ENCODE data around the gene FBXL17.

The FBXL17 gene

GRCh38 chr5:107820429-107820828, 561.5 kb downstream of the FBXL17 start:
- no peak overlapping the region for H3K27ac ChIP-seq
- no peak for TF ChIP-seq CTCF (conservative IDR thresholded peaks at IDR 0.05)

GRCh38 chr5:107817951-107818350, 563.9 kb downstream of the FBXL17 start:
- no peak overlapping the region for H3K27ac ChIP-seq
- TF ChIP-seq CTCF (conservative IDR thresholded peaks at IDR 0.05), result no peak

DNA sequence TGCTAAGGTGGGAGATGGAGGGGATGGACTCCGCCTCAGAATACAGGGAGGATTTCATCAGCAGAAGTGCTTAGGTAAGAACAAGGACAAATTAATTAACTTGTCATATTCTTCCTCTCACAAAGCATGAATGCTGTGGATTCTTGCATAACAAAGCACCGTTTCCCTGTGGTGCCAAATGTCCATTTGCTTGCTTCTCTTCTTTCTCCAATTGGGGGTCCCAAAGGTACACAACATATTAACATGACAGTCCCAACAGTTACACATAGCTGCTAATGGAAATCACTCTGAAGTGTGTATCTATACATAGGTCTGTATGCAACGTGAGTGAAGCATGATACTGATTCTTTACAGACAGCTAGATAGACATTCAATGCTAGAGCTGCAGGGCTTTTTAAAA, 564.5 kb downstream of the FBXL17 start:
- H3K27ac ChIP-seq, result no peak overlapping the region
- TF ChIP-seq CTCF (conservative IDR thresholded peaks at IDR 0.05), result no peak

DNA sequence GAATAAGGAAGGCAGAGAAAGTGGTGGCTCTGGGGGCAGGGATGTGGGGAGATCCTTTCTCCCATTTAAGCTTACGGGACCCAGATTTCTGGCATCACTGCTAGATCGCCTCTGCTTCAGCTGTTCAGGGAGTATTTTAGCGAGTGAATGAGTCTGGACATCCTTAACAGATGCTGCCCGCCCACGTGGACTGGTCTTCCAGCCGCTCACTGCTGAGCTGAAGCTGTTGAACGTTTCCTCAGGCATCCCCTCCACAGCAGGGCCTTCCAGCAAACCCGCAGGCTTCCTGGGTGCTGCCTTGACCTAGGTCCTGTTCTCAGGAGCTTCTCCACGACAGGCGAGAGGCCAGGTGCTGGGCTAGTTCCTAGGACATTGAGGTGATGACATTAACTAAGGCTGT, 566.8 kb downstream of the FBXL17 start:
- no peak overlapping the region for H3K27ac ChIP-seq
- TF ChIP-seq CTCF (conservative IDR thresholded peaks at IDR 0.05), result no peak

DNA sequence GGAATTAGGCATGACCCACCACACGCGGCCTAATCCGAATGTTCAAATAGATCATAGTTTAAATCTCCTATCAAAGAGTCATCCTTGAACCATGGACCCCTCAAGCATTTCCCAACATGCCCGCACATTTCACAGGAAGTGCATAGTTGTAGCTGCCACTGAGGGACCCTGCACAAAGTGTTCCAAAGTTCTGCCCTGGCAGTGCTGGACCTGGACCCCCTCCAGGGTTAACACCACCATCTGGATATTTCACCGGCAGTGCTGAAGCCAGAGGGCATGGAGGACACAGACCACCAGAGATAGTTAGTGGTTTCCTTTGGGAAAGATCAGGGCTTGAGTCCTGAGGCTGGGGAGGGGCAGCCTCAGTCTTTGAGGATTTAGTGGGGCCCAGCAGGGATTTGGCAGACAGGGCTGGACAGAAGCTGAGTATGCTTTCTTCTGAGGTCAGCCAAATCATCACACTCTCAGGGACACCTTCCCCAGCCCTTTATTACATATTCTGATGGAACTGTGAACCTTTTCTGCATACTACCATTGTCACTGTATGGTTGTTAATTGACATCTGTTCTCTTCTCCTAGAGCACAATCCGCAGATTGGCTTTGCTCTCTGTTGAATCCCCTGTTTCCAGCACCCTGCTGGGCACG, 567.6 kb downstream of the FBXL17 start:
- H3K27ac ChIP-seq, result no peak overlapping the region
- TF ChIP-seq CTCF (conservative IDR thresholded peaks at IDR 0.05), result no peak

DNA sequence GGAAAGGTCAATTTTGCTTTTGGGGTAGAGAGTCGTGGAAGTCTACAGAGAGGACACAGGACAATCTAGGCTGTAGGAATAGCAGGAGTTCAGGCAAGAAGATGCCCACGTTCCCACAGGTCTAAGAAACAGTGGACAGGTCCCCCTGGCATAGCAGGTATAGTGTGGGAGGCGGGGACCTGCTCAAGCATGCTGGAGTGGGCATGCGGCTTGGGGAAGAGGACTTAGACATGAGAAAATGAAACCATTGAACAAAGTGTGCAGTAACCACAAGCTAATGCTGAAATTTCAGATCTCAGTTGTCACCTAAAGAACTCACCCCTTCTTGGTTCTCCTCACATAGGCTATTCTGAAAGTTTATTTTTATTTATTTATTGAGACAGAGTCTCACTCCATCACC, 568.3 kb downstream of the FBXL17 start:
- TF ChIP-seq CTCF (conservative IDR thresholded peaks at IDR 0.05), result no peak
- no peak overlapping the region for H3K27ac ChIP-seq

GRCh38 chr5:107812570-107813141, 569.2 kb downstream of the FBXL17 start:
- no peak overlapping the region for H3K27ac ChIP-seq

More at GRCh38 chr5:107812570-107813141, 569.2 kb downstream of the FBXL17 start:
- TF ChIP-seq CTCF (conservative IDR thresholded peaks at IDR 0.05), result no peak

Measured in VCaP (cell line).